Measurements from ENCODE around the gene HNF1B.

The HNF1B gene

DNA sequence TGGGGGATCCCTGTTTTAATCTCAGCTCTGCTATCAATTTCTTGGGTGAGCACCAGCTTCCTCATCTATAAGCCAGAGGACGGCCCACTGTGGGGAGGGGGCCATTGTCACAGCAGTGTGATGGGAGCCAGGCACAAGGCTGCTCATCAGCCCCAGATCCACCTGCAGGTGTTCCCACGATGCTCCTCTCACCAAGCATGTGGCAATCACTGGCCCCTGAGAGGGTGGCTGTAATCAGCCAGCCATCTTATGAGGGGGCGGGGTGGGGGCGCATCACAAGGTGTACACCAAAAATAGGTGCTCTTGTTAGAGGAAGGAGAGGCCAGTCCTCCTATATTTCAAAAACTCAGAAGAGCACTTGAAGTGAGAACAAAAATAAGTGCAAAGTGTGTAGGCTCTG lies 31.2 kb downstream of the HNF1B start:
- no peak for DNase-seq (ENCODE audit: low spot score)
- TF ChIP-seq, protein P1, sequence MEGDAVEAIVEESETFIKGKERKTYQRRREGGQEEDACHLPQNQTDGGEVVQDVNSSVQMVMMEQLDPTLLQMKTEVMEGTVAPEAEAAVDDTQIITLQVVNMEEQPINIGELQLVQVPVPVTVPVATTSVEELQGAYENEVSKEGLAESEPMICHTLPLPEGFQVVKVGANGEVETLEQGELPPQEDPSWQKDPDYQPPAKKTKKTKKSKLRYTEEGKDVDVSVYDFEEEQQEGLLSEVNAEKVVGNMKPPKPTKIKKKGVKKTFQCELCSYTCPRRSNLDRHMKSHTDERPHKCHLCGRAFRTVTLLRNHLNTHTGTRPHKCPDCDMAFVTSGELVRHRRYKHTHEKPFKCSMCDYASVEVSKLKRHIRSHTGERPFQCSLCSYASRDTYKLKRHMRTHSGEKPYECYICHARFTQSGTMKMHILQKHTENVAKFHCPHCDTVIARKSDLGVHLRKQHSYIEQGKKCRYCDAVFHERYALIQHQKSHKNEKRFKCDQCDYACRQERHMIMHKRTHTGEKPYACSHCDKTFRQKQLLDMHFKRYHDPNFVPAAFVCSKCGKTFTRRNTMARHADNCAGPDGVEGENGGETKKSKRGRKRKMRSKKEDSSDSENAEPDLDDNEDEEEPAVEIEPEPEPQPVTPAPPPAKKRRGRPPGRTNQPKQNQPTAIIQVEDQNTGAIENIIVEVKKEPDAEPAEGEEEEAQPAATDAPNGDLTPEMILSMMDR (IDR thresholded peaks at IDR 0.05; ENCODE audit: borderline replicate concordance, control extremely low read depth, extremely low read depth, insufficient read depth, missing control alignments) = no peak
- in situ Hi-C loops (cut with MboI; ENCODE audit: low sequenced_read_pairs, unreplicated experiment) = no loop called here

DNA sequence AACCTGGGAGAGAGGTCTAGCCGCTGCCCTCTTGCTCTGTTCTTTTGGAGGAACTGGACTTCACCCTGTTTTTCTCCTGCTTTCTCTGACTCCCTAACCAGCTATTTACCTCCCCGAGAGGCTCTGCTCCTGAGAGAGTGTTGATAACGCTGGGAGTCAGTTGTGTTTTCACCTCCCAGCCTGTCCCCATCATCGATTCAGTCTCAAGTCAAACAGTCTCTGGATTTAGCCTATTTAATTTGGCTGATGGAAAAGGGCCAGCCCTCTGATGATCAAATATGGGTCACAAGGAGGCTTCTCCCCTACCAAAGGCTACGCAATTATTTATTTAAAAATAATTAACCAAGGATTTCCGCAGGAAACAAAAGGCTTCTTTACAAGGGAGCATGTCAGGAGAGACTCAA lies 31.8 kb downstream of the HNF1B start:
- in situ Hi-C loops (cut with MboI; ENCODE audit: low sequenced_read_pairs, unreplicated experiment) = no loop called here

DNA sequence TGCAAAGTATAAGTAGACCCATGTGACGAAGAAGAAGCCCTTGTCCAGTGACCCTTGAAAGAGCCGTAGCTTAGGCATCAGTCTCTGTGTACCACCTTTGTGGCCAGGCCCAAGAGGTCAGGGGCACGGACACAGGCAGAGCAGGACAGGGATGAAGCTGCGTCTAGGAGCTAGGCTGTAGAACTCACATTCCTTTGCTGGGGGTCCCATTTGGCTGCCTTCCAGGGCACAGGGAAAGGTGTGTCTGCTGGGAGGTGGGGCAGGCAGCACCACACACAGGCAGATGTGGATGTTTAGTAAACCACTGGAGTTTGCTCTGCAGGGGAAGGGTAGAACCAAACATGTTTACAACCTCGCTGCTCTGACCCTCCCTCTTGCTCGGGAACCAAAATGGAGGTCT lies 33.7 kb downstream of the HNF1B start:
- in situ Hi-C loops (cut with MboI; ENCODE audit: low sequenced_read_pairs, unreplicated experiment) = no loop called here
- no peak for DNase-seq (ENCODE audit: low spot score)
- TF ChIP-seq, protein P1 (IDR thresholded peaks at IDR 0.05; ENCODE audit: borderline replicate concordance, control extremely low read depth, extremely low read depth, insufficient read depth, missing control alignments) = no peak

More for the DNA sequence above, 31.8 kb downstream of the HNF1B start:
- TF ChIP-seq, protein P1 (IDR thresholded peaks at IDR 0.05; ENCODE audit: borderline replicate concordance, control extremely low read depth, extremely low read depth, insufficient read depth, missing control alignments) = no peak
- no peak for DNase-seq (ENCODE audit: low spot score)

DNA sequence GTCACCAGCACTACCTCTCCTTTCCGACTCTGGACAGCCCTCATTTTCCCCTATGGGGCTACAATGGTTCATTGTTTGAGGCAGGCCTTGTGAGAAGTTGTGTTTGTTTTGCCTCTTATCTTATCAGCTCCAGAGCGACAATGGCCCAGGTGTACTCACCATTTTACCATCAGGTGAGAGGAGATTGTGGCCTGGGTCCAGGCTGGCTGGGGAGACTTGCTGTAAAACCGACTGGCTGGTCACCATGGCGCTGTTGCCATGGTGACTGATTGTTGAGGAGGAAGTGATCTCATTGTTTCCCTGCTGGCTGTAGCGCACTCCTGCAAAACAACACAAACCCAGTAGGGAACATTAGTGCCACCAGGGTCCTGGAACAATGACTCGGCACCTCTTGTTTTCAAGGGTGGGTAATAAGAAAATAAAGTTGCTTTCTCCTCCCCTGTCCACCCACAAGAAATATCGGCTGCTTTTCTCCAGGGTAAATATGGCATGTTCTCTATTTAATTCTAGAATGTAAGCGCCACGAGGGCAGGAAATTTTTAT lies 34.4 kb downstream of the HNF1B start:
- in situ Hi-C loops (cut with MboI; ENCODE audit: low sequenced_read_pairs, unreplicated experiment) = no loop called here
- no peak for DNase-seq (ENCODE audit: low spot score)
- TF ChIP-seq, protein P1 (IDR thresholded peaks at IDR 0.05; ENCODE audit: borderline replicate concordance, control extremely low read depth, extremely low read depth, insufficient read depth, missing control alignments) = no peak

DNA sequence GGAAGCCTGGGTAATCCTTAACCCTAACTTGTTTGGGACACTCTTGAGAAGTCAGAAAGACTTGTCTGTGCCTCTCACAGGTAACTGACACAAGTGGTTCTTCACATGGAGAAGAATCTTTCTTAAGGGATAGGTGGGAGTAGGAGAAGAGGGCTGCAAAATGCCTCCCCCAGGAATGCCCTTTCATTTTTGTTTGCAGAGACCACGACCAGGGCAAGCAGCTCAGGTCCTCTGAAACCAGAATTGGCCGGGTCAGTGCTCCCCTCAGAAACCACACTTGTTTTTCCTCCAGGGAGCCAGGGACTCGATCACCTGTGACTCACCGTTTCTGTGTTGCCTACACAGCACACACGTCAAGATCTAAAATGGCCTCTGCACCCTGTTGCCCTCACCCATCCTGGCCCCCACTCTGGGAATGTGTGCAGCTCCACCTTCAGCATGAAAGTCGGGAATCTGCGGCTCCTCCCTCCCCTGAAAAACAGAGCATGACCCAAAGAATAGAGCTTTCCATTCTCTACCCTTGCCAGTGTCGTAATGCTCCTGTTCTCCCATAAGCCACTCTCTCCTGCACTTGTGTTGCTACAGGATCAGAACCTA lies 36.1 kb downstream of the HNF1B start:
- in situ Hi-C loops (cut with MboI; ENCODE audit: low sequenced_read_pairs, unreplicated experiment) = no loop called here
- DNase-seq (ENCODE audit: low spot score) = no peak
- TF ChIP-seq, protein P1 (IDR thresholded peaks at IDR 0.05; ENCODE audit: borderline replicate concordance, control extremely low read depth, extremely low read depth, insufficient read depth, missing control alignments) = no peak

DNA sequence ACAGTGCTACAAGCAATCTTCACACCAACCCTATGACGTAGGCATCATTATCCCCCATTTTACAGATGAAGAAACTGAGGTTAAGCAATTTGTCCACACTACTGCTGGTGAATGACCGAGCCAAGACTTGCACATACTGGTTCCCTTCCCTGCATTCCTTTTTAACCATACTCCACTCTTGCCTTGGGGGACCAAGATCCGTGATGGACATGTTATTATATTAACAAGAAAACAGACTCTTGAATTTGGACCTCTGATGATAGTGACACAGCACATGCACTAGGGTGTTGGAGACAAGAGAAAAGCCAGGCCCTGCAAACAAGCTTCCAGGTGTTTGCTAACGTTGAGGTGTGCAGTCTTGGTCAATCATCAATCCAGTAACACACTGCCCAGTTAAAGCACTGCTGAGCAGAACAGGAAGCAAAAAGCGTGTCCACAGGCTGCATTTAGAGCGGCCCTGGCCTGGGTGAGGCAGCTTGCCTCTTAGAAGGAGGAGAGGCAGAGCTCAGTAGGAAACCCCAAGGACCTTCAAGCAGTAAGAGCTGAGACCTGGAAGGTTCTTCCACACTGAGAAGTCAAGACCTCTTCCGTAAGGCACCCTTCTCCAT lies 36.7 kb downstream of the HNF1B start:
- TF ChIP-seq, protein P1 (IDR thresholded peaks at IDR 0.05; ENCODE audit: borderline replicate concordance, control extremely low read depth, extremely low read depth, insufficient read depth, missing control alignments) = no peak
- in situ Hi-C loops (cut with MboI; ENCODE audit: low sequenced_read_pairs, unreplicated experiment) = no loop called here
- no peak for DNase-seq (ENCODE audit: low spot score)
